Panc1 (cell line): Measurements from ENCODE around the gene KPNB1.
A peak's percentile ranks its signal among the peaks of the same experiment; 100 is the strongest.

Experiments used
- CTCF ChIP-seq: fragments of 450-650 bp; IDR thresholded peaks from 2 replicates; pipeline ENCODE4 v1.5.1; 2017; ENCODE audit warnings: mild to moderate bottlenecking
- POLR2AphosphoS5 ChIP-seq: IDR thresholded peaks from 2 replicates; pipeline ENCODE4 v1.6.1; 2012; ENCODE audit warnings: mild to moderate bottlenecking, low read depth, low read length, moderate library complexity
- REST ChIP-seq, 2 experiments: IDR thresholded peaks; 2 replicates each; pipeline ENCODE4 v1.6.1; 2011 to 2012; ENCODE audit warnings: low read depth in 2 of 2, control low read depth in 1 of 2, low read length in 1 of 2, mild to moderate bottlenecking in 1 of 2, moderate library complexity in 1 of 2; ENCODE audit not compliant: insufficient read depth in 1 of 2
- SIN3A ChIP-seq: IDR thresholded peaks from 2 replicates; pipeline ENCODE4 v1.6.1; 2012; ENCODE audit warnings: low read depth, mild to moderate bottlenecking, low read length, moderate library complexity, borderline replicate concordance; ENCODE audit not compliant: insufficient read depth

GRCh38 chr17:47686664-47687327 lies 37.1 kb downstream of the KPNB1 start:
- no peak for TF ChIP-seq CTCF
- TF ChIP-seq POLR2AphosphoS5, result peak; percentile 35
- TF ChIP-seq SIN3A, result no peak
- TF ChIP-seq REST (IDR thresholded peaks at IDR 0.05; ENCODE audit: insufficient read depth in 1 of 2, low read depth in 2 of 2, low read length in 1 of 2), result no peak
